ENCODE results near the gene CYLD.

Gene CYLD

DNA sequence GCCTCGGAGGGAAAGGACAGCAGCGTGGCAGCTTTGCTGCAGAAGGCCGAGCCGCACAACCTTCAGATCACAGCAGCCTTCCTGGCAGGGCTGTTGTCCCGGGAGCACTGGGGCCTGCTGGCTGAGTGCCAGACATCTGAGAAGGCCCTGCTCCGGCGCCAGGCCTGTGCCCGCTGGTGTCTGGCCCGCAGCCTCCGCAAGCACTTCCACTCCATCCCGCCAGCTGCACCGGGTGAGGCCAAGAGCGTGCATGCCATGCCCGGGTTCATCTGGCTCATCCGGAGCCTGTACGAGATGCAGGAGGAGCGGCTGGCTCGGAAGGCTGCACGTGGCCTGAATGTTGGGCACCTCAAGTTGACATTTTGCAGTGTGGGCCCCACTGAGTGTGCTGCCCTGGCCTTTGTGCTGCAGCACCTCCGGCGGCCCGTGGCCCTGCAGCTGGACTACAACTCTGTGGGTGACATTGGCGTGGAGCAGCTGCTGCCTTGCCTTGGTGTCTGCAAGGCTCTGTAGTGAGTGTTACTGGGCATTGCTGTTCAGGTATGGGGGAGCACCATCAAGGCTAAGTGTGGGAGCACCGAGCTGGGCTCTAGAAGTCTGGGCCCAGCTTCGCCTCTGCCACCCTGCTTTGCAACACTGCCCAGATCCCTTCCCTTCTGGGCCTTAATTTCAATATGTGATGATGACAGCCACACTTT is 29.9 kb upstream of the CYLD start:
- no peak for DNase-seq (ENCODE audit: low spot score)

GRCh38 chr16:50712560-50712898 is 29.4 kb upstream of the CYLD start:
- DNase-seq (ENCODE audit: low spot score) = no peak

GRCh38 chr16:50712956-50713355 is 28.9 kb upstream of the CYLD start:
- DNase-seq (ENCODE audit: low spot score) = no peak

DNA sequence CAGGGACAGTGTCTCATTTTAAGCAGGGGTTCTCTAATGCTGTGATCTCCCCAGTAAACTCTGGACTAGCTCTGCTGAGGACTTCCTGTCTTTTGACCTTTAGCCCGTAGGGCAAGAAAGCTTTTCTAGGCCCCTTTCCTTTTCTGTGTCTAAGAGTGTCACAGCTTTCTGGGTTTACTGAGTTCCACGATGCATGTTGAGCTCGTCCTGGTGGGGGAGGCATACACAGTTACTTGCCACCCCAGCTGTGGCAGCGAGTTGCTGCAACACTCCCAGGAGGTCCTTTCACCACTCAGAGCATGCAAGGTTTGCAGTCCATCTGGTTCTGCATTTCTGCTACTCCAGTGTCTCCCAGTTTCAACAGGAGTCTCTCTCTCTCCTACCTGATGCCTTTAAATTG is 24.8 kb upstream of the CYLD start:
- DNase-seq (ENCODE audit: low spot score) = no peak

DNA sequence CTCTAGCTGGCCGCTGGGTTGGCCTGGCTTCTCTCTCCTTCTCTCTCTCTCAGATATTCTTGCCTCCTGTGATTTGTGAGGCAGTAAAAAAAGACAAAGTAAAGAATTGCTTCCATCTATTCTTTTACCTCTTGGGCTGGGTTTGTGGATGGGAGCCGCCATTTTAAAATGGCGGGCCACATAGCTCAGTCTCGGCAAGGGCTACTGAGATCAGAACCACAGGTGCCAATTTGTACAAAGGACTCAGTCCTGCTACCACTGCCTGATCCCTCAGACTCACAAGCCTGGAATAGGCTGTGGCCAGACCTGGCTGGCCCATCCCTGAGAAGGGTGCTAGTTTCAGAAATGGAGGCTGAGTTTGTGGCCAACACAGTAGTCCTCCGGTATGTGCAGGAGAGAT is 24.4 kb upstream of the CYLD start:
- DNase-seq (ENCODE audit: low spot score) = no peak

GRCh38 chr16:50718061-50718760 is 23.7 kb upstream of the CYLD start:
- DNase-seq (ENCODE audit: low spot score) = no peak

DNA sequence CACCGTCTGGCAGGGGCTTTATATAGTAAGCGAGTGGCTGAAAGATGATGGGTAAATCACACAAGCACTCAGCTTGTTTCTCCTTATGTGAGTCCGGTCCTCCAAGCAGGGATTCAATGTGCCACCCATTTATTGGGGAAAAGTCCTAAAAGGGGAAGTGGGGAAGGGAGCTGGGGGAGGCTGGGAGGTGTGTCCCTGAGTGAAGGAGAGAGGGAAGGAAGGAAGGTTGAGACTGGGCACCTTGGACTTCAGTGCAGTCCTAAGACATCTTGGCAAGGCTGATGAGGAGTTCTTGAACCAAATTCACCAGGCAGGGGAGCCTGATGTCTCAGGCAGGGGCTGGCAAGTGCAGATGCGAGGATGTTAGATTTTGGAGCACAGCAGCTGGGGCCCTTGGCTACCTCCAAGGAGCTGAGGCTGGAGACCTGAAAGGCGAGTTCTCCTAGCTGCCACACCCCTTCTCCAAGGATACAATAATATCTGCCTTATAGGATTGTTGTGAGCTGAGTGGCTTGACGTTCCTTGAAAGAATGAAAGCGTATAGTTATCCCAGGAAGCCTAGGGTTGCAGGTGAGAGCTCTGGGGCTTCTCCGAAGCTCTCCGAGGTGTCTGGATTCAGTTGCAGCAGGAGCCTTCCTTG is 23.0 kb upstream of the CYLD start:
- no peak for DNase-seq (ENCODE audit: low spot score)

- DNase-seq (ENCODE audit: low spot score) = peak; percentile 6
Observed at GRCh38 chr16:50719401-50720337, 22.2 kb upstream of the CYLD start.

DNA sequence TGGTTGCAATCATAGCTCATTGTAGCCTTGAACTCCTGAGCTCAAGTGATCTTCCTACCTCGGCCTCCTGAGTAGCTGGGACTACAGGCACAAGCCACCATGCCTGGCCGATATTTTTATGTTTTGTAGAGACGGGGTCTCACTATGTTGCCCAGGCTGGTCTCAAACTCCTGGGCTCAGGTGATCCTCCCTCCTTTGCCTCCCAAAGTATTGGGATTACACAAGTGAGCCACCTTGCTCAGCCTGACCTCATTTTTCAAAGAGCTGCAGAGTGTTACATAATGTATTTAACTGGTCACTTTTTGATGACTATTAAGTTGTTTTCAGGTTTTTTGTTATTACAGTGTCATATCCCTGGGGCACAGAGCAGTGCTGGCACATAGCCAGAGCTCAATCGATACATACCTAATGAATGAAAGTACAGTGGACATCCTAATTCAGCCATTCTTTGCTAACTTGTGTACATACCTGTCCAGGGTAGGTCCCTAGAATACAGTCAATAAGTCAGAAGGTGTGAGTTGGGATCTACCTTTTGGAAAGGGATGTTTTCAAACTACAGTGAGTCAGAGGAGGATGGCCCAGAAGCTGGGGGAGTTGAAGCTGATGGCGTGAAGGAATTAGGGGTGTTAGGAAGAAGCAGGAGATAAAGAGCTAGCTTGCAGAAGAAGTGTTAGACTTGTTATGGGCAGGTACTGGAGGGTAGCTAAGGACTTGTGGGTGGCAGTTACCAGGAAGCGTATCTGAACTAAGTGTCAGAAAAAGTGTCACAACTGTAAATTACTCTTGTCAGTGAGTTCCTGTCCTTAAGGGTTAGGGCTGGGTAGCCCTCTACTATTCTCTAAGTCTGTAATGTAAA is 20.1 kb upstream of the CYLD start:
- DNase-seq (ENCODE audit: low spot score) = no peak

- DNase-seq (ENCODE audit: low spot score) = no peak
Observed at GRCh38 chr16:50722405-50722737, 19.5 kb upstream of the CYLD start.

DNA sequence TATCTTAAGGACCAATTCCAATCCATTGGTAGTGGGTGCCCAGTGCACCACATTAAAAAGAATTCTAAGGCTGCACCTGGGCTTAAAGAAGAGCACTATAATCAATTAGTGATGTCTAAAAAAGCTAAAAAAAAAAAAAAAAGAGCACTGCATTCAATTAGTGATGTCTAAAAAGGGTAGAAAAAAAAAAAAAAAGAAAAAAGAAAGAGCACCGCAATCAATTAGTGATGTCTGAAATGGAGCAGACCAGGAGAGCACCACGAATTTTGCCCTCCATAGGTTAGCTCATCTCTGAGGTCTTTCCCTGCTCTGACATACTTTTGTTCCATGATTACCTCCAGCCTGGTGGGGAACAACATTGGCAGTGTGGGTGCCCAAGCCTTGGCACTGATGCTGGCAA is 18.9 kb upstream of the CYLD start:
- no peak for DNase-seq (ENCODE audit: low spot score)

DNA sequence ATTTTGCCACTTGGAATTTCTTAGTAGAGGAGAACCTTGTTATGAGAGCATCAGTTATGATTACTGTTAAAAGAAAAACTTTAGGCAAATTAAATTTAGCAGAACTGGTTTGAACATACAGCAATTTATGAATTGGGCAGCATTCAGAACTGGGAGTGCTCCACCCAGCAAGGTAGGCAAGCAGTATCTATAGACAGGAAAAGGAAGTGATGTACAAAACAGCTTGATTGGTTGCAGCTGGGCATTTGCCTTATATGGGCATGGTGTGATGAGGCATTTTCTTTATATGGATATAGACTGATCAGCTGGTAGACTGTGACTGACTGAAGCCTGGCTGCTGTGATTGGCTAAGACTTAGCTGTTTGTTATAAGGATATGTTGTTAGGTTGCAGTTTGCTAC is 17.6 kb upstream of the CYLD start:
- DNase-seq (ENCODE audit: low spot score) = peak; percentile 47

- DNase-seq (ENCODE audit: low spot score) = no peak
Observed at GRCh38 chr16:50731130-50731988, 10.5 kb upstream of the CYLD start.

DNA sequence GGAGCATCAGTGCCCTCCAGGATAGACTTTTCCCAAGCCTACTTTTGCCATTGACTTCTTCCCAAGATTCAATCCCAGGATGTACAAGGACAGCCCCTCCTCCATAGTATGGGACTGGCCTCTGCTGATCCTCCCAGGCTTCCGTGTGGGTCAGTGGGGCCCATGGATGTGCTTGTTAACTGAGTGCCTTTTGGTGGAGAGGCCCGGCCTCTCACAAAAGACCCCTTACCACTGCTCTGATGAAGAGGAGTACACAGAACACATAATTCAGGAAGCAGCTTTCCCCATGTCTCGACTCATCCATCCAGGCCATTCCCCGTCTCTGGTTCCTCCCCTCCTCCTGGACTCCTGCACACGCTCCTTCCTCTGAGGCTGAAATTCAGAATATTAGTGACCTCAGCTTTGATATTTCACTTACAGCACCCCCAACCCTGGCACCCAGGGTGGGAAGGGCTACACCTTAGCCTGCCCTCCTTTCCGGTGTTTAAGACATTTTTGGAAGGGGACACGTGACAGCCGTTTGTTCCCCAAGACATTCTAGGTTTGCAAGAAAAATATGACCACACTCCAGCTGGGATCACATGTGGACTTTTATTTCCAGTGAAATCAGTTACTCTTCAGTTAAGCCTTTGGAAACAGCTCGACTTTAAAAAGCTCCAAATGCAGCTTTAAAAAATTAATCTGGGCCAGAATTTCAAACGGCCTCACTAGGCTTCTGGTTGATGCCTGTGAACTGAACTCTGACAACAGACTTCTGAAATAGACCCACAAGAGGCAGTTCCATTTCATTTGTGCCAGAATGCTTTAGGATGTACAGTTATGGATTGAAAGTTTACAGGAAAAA is 9.7 kb upstream of the CYLD start:
- DNase-seq (ENCODE audit: low spot score) = no peak

DNA sequence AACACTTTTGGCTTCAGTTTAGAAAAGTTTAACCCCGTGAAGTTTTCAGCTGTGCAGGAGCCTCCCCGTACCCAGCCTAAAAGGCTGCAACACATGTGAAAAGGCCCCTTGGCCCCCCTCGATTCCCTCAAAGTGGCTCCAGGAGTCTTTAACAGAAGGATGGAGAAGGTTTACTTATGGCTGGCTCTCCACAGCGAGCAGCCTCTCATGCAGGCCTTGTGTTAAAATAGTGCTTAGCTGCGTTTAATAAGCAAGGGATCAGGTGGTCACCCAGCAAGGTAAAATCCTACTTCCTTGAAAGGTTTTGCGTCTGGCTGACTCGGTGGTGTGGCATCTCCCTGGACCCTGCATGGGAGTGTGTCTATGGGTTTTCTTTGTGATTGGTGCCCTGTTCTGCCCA is 8.4 kb upstream of the CYLD start:
- DNase-seq (ENCODE audit: low spot score) = no peak

DNA sequence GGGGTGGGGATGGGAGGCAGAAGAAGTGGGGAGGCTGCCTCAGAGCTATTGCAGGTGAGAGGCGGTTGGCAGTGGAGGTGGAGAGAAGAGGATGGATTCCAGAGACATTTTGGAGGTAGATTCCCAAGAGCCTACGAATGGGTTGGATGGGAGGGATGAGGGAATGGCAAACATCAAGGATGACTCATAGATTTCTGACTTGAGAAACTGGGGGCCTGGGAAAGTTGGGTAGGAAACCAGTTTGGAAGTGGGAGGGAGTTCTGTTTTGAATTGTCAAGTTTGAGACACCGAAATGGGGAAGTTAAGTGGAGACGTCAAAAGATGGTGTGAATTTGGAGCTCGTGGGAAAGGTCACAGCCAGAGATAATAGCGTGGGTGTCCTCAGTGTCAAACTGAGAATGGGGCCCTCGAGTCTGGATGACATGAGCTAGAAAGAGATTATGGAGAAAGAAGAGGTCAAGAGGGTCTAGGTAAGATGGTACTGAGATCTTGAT is 6.2 kb upstream of the CYLD start:
- DNase-seq (ENCODE audit: low spot score) = no peak

DNA sequence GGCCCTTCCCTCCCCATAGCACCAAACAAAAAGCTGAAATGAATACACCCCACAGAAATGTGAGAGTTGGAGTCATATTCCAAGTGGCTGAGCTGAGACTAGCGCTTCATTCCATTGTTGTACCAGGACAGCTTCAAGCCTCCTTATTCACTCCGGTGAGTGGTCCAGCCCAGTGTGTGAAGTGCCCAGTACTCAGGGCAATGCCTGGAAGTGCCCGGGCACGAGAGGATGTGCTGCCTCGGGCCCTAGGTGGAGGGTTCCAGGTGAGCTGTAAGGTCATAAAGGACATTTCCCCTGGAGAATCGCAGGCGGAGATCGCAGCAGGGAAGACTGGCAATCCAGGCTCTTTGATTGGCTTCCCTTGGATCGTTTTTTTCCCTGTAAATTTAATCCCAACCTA is 5.4 kb upstream of the CYLD start:
- DNase-seq (ENCODE audit: low spot score) = no peak

- no peak for DNase-seq (ENCODE audit: low spot score)
Observed at GRCh38 chr16:50737420-50737959, 4.4 kb upstream of the CYLD start.

- DNase-seq (ENCODE audit: low spot score) = no peak
Observed at GRCh38 chr16:50739031-50739430, 2.9 kb upstream of the CYLD start.

Data from RKO (cell line).